NB4 (cell line): ENCODE data around the gene RPL14.

Experiments
- CTCF ChIP-seq: IDR thresholded peaks from one replicate; pipeline ENCODE4 v1.5.1; 2012; ENCODE audit warnings: low read depth, low read length
- MAX ChIP-seq: IDR thresholded peaks from 2 replicates; pipeline ENCODE4 v1.6.1; 2011; ENCODE audit warnings: low read depth, low read length
- POLR2A ChIP-seq: IDR thresholded peaks from 2 replicates; pipeline ENCODE4 v1.6.1; 2011; ENCODE audit warnings: mild to moderate bottlenecking; ENCODE audit not compliant: insufficient read length; ENCODE audit errors: extremely low read depth

DNA sequence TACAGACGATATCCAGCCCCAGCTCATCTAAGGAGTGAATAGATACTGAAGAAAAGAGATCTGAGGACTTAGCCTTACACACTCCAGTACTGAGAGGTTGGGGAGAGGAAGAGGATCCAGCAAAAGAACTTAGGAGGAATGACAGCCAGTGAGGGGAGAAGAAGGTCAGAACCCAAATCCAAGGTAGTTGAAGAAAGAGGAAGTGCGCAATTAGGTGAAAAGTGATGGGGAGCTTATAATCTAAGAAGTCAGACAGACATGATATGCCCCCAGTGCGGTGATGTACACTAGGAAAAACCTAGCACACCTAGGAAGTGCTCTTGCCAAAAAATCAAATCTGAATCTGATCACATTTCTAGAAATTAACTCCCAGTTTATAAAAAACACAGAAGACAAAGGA is 49.5 kb upstream of the RPL14 start:
- no peak for TF ChIP-seq MAX
- TF ChIP-seq CTCF, result no peak
- no peak for TF ChIP-seq POLR2A
